ENCODE data around the gene KLHDC9.

The KLHDC9 gene

DNA sequence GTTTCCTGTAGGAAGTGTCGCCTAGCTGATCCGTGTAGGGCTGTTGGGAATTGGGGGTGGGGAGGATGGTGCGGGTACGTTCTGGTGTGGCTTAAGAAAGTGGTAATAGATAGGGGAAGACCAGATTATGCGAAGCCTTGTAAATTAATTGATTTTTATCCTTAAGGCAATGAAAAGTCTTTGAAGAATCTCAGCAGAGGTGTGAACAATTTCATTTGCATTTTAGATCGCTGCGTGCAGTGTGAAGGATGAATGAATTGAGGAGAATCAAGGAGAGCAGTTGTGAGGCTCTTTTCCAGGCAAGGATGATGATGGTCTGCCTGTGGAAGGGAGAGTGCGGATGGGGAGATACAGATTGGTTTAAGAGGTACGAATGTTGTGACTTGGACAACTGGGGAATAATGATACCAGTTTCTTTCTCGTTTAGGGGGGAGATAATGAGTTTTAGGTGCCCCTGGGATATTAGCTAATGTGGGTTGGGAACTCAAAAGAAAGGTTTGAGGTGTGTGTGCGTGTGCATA is 35.1 kb downstream of the KLHDC9 start:
- DNase-seq: peak in 1 of 2 experiments; percentile 61

DNA sequence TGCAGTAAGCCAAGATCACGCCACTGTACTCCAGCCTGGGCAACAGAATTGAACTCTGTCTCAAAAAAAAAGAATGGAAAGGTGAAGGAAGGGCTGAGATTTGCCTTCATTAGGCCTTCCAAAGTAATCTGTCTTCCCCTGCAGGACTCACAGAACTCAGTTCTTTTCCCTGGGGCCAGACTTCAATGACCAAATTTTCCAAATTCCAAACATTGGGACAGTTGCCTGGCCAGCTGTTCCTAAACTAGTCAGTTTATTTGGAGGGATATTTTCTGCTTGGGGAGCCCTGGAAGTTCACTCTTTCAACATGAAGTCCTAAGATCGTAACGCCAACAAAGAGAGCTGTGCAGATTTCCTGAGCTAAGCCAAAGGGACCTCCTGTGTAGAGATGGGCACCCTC is 39.7 kb downstream of the KLHDC9 start:
- DNase-seq: no peak

DNA sequence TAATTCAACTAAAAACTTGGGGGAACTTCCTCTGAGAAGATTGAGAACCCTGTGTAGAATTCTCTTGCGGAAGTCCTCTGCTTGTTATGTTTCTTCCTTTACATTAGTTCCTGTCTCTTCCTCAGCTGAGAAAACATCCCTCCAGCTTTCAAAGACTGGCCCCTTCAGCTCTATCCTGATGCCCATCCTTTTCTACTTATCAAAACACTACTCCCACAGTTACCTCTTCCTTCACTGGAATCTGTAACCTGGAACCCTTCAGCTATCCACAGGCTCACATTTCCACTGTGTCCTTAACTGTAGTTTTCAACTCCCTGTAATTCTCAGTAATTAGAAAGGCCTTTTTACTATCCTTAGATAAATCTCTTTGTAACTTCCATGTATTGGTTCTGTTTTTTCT is 40.3 kb downstream of the KLHDC9 start:
- DNase-seq: no peak

DNA sequence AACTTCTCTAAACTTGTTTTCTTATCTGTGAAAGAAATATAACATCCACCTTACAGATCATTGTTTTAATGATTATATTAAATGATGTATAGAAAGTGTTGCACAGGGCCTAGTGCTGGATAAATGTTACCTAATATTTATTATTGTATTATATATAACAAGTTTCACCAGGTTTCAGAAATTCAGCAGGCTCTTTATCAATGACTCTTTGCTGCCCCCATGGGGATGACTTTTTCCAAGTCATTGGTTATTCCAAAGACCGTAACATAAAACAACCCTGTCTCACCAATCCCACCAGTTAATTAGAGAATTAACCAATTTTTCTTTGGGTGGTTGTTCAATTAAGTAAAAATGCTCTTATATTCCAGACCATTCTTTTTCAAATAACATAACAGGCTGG is 41.6 kb downstream of the KLHDC9 start:
- peak; percentile 31 to 50 for DNase-seq

DNA sequence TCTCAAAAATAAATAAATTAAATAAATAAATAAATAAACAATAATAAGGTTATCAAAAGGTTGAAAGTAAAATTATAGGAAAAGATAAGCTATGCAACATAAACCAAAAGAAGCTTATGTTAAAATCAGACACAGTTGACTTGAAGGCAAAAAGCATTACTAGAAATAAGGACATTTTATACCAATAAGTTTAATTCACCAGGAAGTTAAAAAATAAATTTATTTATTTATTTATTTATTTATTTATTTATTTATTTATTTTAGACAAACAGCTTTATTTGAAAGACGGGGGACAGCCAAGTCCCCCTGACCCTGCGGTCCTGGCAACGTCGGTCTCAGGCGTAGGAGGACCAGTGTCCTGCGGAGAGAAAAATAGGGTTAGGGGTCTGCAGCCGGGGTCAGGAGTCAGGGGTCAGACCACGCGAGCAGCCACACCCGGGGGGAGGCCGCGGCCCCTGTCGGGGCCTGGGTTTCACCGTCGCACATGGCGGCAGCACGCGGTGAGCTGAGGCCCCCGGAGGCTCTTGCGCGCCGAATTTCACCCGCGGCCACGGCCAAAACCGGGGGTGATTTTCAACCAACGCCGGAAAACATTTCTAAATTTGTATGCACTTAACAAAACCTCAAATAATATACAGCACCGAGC is 42.7 kb downstream of the KLHDC9 start:
- DNase-seq: no peak

DNA sequence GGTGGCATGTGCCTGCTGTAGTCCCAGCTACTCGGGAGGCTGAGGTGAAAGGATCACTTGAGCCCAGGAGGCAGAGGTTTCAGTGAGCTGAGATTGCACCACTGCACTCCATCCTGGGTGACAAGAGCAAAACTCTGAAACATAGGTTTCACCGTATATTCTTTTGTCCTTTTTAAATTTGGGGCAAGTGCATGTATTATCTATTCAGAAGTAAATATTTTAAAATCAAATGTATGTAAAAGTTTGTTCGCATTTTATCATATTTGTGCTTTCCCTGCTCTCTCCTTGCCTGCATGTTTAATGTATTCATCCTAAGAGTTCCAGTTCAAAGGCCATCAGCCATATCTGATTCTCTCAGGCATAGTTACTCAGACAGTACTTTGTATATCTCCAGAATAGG is 47.7 kb downstream of the KLHDC9 start:
- no peak for DNase-seq
